ENCODE measurements around the gene CPE.

DNA sequence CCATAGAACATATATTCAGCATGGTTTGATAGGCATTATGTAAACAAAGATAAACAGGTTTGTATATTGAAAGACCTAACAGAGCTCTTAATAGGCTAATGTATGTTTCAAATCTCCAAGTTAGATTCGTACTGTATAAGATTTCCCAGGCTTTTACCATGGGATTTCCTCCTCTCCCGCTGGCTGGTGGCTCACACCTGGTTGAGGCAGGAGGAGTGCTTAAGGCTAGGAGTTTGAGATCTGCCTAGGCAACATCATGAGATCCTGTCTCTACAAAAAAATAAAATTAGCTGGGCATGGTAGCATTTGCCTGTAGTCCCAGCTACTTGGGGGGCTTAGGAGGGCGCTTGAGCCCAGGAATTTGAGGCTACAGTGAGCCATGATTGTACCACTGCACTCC, 5.4 kb downstream of the CPE start:
- TF ChIP-seq, protein P1, sequence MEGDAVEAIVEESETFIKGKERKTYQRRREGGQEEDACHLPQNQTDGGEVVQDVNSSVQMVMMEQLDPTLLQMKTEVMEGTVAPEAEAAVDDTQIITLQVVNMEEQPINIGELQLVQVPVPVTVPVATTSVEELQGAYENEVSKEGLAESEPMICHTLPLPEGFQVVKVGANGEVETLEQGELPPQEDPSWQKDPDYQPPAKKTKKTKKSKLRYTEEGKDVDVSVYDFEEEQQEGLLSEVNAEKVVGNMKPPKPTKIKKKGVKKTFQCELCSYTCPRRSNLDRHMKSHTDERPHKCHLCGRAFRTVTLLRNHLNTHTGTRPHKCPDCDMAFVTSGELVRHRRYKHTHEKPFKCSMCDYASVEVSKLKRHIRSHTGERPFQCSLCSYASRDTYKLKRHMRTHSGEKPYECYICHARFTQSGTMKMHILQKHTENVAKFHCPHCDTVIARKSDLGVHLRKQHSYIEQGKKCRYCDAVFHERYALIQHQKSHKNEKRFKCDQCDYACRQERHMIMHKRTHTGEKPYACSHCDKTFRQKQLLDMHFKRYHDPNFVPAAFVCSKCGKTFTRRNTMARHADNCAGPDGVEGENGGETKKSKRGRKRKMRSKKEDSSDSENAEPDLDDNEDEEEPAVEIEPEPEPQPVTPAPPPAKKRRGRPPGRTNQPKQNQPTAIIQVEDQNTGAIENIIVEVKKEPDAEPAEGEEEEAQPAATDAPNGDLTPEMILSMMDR (IDR thresholded peaks at IDR 0.05): no peak
- TF ChIP-seq POLR2A (IDR thresholded peaks at IDR 0.05; ENCODE audit: low read depth): no peak

Data from esophagus muscularis mucosa (tissue), 3 donors.